DMS 273 treated with DMSO at 0.1 percent for 48 hours (cell line): ENCODE measurements around the gene HORMAD2.
"Not testable (repeated sequence)": the region's sequence is repeated elsewhere in the genome, so short reads cannot be mapped to it uniquely, and the experiment has no call there.

ENCODE experiments used
- DNase-seq: peaks from one replicate; lab custom pipeline; 2025; lab: John Stamatoyannopoulos, UW

Gene HORMAD2

GRCh38 chr22:30211124-30211820, 131.0 kb downstream of the HORMAD2 start:
- no peak for DNase-seq

DNA sequence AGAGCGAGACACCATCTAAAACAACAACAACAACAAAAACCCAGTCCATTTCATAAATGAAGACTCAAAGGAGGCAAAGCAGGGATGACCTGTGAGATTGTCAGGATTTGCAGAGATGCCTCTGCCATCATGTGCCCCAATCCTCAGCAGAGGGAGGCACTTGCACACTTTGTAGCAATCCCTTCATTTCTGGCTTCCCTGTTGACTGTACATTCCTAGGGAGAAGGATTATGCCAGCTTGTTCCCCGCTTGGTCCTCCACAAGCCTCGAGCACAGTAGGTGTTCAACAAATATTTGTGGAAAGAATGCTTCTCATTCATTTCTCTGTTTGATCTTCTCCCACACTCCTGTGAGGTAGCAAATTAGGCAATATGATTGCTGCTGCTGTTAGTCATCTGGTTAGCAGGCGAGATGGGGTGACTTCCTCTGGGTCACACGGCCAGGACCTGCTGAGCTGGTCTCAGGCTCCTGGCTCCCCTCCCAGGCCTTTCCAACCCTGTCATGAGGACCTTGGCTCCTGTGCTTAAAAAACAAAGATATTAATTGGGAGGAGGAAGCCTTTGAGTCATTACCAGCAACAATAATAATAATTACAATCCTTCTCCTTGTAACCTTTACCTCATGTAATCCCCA, 132.2 kb downstream of the HORMAD2 start:
- DNase-seq: no peak

- no peak for DNase-seq
These were observed 132.8 kb downstream of the HORMAD2 start for GRCh38 chr22:30212996-30213441.

DNA sequence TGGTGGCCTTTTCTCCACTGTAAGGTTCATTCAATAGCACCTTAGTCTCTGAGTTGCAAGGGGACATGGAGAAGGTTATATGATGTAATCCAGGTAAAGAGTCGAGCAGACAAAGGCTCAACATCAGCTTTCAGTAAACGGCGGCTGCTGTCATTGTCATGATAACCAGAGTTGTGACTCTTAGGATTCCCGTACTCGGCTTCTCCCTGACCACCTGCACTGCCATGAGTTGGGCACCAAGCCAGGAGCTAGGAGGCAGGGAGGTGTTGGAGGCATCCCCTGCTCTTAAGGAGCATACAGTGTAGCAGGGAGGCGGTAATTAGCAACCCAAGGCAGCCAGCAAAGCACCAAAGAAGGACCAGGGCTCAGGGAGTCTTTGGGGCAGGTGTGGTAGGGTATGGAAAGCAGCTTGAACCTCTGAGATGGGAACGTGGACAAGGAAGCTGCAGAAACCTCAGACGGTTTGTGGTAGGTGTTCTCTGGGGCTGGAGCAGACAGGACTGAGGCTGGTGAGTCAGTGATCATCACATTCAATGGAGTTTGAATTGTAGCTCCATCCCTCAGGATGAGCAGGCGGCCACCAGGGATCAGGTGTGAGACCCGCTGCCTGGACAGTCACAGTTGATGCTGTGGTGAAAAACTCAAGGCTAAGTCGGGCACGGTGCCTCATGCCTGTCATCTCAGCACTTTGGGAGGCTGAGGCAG, 134.6 kb downstream of the HORMAD2 start:
- DNase-seq: no peak

- not testable (repeated sequence) for DNase-seq
These were observed 136.0 kb downstream of the HORMAD2 start for GRCh38 chr22:30216272-30216671.

DNA sequence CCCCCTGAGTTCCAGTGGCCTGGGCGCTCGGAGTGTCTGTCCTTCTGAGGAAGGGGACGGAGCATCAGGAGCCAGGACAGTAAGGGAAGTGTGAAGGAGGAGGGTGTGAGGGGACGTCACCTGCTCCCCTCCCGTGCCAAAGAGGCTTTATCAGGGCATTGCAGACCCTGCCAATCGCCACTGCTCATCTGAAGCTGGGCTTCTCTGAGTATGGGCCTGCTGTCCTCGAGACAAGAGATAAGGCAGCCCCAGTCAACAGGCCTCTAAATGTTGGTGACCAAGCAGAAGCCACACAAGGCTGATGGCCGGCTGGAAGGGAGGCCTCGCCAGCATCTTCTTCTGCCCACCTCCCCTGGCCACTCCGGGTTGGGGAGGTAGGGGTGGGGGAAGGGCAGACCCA, 136.4 kb downstream of the HORMAD2 start:
- DNase-seq: no peak

DNA sequence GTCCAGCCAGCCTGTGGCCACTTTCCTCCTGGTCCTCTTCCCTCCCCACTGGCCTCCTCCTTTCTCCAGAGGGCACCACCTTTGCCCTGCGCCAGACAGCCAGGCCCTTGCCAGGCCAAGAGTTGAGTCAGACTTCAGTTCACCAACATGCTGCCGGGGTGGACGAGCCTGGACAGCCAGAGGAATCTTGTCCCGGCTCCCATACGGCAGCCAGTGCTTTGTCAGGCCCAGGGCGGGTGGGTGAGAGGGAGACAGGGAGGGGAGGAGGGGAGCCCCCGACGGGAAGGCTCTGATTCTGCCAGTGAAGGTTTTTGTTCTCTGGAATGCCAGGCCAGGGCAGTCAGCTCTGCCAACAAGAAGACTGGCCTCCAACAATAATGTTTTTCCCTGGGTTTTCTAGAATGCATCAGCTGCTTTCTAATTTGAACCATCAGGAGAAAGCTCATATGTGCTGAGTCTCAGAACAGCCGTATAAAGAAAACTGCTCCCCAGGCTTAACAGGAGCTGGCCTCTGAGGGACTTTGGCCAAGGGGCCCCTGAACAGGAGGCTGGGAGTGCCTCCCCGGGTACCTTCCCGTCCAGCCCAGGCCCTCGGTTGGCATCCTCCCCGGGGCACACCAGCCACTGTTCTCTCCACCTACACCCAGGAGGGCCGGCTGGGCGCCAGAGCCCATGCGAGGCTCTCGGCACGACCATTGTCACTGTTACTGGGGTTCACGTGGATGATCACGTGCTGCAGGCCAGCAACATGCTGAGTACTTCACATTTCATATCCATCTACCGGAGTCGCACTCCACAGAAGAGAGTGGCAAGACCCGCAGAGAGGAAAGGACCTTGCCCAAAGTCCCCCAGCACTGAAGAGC, 137.7 kb downstream of the HORMAD2 start:
- no peak for DNase-seq

DNA sequence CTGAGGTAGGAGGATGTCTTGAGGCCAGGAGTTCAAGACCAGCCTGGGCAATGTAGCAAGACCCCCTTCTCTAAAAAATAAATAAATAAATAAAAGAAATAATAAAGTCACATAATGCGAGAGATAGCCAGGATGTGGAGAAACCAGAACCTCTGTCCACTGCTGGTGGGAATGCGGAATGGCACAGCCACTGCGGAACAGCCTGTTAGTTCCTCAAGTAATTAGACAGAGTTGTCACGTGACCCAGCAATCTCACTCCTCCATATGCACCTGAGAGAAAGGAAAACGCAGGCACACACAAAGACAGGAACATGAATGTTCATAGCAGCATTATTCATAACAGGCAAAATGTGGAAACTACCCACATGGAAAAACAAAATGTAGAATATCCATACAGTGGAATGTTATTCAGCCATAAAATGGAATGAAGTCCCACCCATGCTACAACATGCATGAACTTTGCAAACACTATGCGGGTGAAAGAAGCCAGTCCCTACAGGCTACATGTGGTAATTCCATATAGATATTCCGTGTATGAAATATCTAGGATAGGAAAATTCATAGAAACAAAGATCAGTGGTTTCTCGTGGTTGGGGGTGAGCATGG, 138.9 kb downstream of the HORMAD2 start:
- no peak for DNase-seq

- no peak for DNase-seq
These were observed 139.5 kb downstream of the HORMAD2 start for GRCh38 chr22:30219668-30220278.

GRCh38 chr22:30220338-30221012, 140.2 kb downstream of the HORMAD2 start:
- DNase-seq: no peak

DNA sequence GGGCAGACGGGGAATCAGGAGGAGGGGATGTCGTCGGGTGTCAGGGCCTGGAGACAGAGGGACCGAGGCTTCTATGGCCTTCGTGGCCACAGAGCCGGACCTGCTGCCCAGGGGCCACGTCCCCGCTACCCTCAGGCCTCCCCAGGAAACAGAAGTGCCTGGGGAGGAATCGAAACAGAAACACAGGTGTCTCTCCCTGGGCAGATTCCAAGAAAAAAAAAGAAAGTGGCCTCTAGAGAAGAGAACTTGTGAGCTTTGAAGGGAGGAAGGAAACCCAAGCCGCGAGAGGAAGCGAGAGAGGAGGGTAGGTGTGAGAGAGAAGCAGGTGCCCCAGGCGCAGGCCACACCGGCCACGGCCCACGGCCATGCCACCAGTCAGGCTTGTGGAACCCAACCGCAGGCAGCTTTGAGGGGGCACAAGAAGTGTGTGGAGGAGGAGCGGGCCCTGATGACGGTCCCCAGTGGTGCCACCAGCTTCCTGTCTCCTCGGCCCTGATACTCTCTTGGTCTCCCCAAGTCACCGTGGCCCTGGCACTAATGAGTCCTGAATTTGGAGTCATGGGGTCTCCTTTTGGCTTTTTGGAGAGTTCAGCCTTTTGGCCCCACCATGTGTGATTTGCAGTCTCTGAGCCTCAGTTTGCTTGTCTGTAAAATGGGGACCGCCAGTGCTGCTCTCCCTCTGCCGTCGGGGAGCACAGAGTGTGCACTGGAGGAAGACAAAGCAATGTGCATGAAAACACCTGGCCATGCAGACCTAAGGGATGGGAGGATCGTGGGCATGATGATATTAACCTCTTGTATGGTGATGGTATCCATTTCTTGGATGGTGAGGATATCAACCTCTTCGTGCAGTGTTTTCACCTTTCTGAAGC, 141.1 kb downstream of the HORMAD2 start:
- DNase-seq: no peak

GRCh38 chr22:30222321-30222720, 142.1 kb downstream of the HORMAD2 start:
- DNase-seq: no peak

DNA sequence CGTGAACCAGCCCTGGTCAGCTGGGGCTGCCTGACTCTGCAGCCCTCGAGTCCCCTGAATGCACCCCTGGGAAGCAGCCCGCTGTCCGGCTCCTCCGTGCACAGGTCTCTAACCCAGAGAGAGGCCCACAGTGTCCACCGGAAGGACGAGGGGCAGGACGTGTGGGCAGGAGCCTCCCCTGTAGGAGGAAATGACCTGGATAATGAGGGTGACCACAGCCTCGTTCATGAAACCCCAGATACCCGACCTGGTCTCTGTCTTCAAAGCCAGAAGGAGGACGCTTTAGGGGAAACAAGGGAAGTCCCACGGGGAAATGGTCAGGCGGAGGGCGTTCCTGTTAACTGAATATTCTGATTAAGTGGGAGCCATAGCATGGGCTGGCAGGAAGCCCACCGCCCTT, 143.0 kb downstream of the HORMAD2 start:
- no peak for DNase-seq

- DNase-seq: no peak
These were observed 144.0 kb downstream of the HORMAD2 start for GRCh38 chr22:30224161-30224857.

DNA sequence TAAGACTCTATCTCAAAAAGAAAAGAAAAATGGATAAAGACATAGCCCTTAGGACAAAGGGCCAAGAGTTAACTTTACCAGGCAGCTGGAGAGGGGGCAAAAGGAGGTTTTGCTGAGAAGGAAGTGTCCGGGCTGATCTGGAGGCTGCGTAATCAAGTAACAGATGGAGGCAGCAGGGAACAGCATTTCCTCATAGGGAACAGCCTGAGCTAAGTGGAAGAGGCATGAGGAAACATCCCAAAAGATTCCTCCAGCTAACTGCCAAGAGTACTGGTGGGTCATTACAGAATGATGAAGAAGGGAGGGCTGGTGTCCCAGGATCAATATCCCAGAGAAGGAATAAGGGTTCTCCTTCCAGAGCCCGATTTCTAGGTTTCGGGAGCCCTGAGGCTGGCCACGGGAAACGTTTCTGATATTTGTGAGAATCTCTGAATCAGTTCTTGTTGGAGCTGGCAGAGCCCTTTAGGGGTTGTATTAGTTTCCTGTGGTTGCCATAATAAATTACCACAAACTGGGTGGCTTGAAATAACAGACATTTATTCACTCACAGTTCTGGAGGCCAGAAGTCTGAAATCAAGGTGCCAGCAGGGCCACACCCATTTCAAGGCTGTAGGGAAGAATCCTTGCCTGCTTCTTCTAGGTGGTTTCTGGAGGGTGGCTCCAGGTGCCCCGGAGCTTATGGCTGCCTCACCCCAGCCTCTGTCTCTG, 145.1 kb downstream of the HORMAD2 start:
- DNase-seq: no peak

DNA sequence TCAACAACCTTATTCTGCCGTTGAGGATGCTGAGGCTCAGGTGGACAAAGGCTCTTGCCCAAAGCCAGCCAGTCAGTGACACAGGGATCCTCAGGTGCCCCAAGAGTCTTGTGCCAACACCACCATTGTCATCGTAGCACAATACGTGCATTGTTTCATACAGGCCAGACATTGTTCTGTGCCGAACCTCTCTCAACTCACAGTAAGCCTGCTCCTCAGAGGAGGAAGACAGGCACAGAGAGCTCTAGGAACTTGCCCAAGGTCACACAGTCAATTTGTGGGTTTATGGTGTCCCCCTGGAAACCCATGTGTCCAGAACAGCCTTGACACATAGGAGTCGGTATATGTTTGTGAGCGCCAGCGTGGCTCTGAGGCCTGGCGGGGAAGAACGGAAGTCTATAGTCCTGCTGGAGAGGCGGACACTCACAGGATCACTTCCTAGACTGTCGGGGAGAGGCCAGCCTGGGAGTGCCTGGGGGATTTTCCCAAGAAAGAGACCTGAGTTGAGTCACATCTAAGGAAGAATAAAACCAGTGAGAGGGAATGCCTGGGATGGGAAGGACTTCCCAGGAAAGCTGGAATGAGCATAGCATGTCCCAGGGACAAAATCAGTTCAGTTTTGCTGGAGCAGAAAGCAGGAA, 146.0 kb downstream of the HORMAD2 start:
- DNase-seq: no peak
